ENCODE results near the gene MAST4.

DNA sequence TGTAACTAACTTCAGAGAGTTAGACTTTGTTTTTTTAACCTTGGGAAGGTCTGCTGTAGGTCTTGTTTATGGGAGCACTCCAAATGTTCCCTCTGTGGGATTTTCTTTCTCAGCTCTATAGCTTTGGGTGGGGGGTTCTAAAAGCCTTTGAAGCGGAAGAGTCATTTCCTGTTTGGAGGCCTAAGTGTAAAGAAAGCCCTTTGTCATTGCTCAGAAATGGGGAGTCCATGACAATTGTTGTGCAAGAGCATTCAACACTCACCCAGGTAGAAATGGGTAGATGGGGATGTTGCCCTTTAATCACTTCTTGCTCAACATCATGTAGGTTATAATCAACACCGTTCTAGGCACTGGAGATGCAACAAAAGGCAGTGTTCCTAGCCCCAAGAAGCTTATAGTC, 30.3 kb upstream of the MAST4 start:
- TF ChIP-seq, protein P1, sequence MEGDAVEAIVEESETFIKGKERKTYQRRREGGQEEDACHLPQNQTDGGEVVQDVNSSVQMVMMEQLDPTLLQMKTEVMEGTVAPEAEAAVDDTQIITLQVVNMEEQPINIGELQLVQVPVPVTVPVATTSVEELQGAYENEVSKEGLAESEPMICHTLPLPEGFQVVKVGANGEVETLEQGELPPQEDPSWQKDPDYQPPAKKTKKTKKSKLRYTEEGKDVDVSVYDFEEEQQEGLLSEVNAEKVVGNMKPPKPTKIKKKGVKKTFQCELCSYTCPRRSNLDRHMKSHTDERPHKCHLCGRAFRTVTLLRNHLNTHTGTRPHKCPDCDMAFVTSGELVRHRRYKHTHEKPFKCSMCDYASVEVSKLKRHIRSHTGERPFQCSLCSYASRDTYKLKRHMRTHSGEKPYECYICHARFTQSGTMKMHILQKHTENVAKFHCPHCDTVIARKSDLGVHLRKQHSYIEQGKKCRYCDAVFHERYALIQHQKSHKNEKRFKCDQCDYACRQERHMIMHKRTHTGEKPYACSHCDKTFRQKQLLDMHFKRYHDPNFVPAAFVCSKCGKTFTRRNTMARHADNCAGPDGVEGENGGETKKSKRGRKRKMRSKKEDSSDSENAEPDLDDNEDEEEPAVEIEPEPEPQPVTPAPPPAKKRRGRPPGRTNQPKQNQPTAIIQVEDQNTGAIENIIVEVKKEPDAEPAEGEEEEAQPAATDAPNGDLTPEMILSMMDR (IDR thresholded peaks at IDR 0.05): no peak
- TF ChIP-seq POLR2A (IDR thresholded peaks at IDR 0.05) (no peak), POLR2AphosphoS5 (IDR thresholded peaks at IDR 0.05) (no peak)
